ENCODE data around the gene ISLR.

Gene ISLR

GRCh38 chr15:74136540-74136813 is 37.0 kb upstream of the ISLR start:
- H3K27me3 ChIP-seq (ENCODE audit: insufficient read depth, low read depth, severe bottlenecking) = no peaks in the 10 kb centered on the region
- H3K9me3 ChIP-seq (ENCODE audit: severe bottlenecking) = peaks cover 14% of the 10 kb centered on the region
- no peaks in the 10 kb centered on the region for H3K36me3 ChIP-seq
- H3K27ac ChIP-seq = peak overlapping the region; percentile 98
- peak overlapping the region; percentile 31 for H3K4me3 ChIP-seq (ENCODE audit: low read depth, low read length)
- TF ChIP-seq, protein P1, sequence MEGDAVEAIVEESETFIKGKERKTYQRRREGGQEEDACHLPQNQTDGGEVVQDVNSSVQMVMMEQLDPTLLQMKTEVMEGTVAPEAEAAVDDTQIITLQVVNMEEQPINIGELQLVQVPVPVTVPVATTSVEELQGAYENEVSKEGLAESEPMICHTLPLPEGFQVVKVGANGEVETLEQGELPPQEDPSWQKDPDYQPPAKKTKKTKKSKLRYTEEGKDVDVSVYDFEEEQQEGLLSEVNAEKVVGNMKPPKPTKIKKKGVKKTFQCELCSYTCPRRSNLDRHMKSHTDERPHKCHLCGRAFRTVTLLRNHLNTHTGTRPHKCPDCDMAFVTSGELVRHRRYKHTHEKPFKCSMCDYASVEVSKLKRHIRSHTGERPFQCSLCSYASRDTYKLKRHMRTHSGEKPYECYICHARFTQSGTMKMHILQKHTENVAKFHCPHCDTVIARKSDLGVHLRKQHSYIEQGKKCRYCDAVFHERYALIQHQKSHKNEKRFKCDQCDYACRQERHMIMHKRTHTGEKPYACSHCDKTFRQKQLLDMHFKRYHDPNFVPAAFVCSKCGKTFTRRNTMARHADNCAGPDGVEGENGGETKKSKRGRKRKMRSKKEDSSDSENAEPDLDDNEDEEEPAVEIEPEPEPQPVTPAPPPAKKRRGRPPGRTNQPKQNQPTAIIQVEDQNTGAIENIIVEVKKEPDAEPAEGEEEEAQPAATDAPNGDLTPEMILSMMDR (IDR thresholded peaks at IDR 0.05; ENCODE audit: low read depth, low read length) = no peak
- no peak for DNase-seq

GRCh38 chr15:74136814-74137536 is 36.5 kb upstream of the ISLR start:
- Histone ChIP-seq H3K9me3 (ENCODE audit: severe bottlenecking) (peaks cover 14% of the 10 kb centered on the region), H3K27me3 (ENCODE audit: insufficient read depth, low read depth, severe bottlenecking) (no peaks in the 10 kb centered on the region), H3K36me3 (no peaks in the 10 kb centered on the region), H3K4me3 (ENCODE audit: low read depth, low read length) (peak overlapping the region; percentile 31), H3K27ac (peak overlapping the region; percentile 98)
- DNase-seq = no peak
- TF ChIP-seq, protein P1 (IDR thresholded peaks at IDR 0.05; ENCODE audit: low read depth, low read length) = no peak

DNA sequence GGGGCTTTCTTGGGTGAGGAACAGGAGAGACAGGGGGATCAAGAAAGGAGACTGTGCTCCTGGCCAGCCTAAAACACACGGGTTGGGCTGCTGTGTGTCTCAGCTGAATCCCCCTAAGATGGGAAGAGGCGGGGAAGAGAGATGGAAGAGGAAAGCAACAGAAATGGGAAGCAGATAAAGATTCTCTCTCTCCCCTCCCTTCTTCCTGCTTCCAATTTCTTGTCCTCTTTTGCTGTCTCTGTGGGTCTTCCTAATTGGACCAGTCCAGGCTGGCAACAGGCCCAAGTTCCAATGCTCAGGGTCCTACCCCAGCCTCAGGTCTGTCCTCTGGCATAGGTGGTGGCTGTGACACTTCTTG is 36.0 kb upstream of the ISLR start:
- no peak overlapping the region for H3K27ac ChIP-seq
- H3K9me3 ChIP-seq (ENCODE audit: severe bottlenecking) = peaks cover 14% of the 10 kb centered on the region
- DNase-seq = no peak
- H3K27me3 ChIP-seq (ENCODE audit: insufficient read depth, low read depth, severe bottlenecking) = no peaks in the 10 kb centered on the region
- H3K36me3 ChIP-seq = no peaks in the 10 kb centered on the region
- TF ChIP-seq, protein P1 (IDR thresholded peaks at IDR 0.05; ENCODE audit: low read depth, low read length) = no peak
- H3K4me3 ChIP-seq (ENCODE audit: low read depth, low read length) = no peak overlapping the region

DNA sequence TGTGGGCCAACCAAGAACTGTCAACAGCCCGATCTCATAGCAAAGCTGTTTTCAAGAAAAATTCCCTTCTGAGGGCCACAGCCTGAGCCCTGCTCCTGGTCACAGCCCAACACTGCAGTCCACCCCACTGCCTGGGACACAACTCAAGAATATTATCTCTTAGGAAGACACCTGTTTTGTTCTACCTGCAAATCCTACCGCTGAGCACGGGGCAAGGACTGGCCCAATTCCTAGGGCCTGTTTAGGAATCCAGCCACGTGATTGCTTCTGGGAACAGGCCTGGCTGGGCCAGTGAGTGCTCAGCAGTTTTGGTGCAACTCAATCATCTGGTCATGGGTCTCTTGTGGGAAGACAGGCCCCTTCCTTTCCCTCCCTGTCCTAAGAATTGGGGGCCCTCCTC is 34.9 kb upstream of the ISLR start:
- H3K27ac ChIP-seq = no peak overlapping the region
- H3K9me3 ChIP-seq (ENCODE audit: severe bottlenecking) = peaks cover 6% of the 10 kb centered on the region
- no peak for DNase-seq
- TF ChIP-seq, protein P1 (IDR thresholded peaks at IDR 0.05; ENCODE audit: low read depth, low read length) = no peak
- no peaks in the 10 kb centered on the region for H3K27me3 ChIP-seq (ENCODE audit: insufficient read depth, low read depth, severe bottlenecking)
- no peaks in the 10 kb centered on the region for H3K36me3 ChIP-seq
- H3K4me3 ChIP-seq (ENCODE audit: low read depth, low read length) = no peak overlapping the region

- TF ChIP-seq, protein P1 (IDR thresholded peaks at IDR 0.05; ENCODE audit: low read depth, low read length) = no peak
- H3K4me3 ChIP-seq (ENCODE audit: low read depth, low read length) = no peak overlapping the region
Observed at GRCh38 chr15:74141591-74141990, 31.9 kb upstream of the ISLR start.

DNA sequence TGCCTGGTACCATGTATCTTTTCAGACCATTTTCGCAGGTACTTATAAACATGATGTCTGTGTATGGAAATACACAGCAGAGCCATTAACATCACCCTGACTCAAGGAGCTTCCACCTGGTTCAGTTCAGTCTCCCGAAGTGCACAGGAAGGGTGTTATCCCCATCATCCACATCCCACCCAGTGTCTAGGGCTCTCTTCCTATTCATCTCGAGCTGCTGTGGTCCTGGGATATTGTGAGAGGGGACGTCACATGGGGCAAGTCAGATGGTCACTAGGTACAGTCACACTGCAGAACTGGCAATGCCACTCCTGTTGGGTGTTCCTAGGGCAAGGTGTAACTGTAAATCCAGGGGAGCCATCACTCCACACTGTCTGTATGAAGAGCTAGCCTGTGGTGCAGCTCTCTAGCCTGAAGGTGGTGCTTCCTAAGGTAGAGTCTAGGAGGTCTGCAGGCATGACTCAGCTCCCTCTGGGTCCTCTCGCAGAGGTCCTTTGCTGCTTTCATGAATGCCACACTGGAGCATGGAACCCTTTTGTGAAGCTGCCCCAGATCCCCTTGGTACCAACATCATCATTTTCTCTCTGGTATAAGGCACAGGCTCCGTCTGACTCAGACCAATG is 29.2 kb upstream of the ISLR start:
- Histone ChIP-seq H3K36me3 (no peaks in the 10 kb centered on the region), H3K27me3 (ENCODE audit: insufficient read depth, low read depth, severe bottlenecking) (no peaks in the 10 kb centered on the region), H3K27ac (no peak overlapping the region), H3K9me3 (ENCODE audit: severe bottlenecking) (peaks cover 8% of the 10 kb centered on the region), H3K4me3 (ENCODE audit: low read depth, low read length) (no peak overlapping the region)
- DNase-seq = peak; percentile 64
- TF ChIP-seq, protein P1 (IDR thresholded peaks at IDR 0.05; ENCODE audit: low read depth, low read length) = peak; percentile 67

More at GRCh38 chr15:74141591-74141990, 31.9 kb upstream of the ISLR start:
- no peak for DNase-seq
- Histone ChIP-seq H3K9me3 (ENCODE audit: severe bottlenecking) (peaks cover 1% of the 10 kb centered on the region), H3K36me3 (no peaks in the 10 kb centered on the region), H3K27ac (no peak overlapping the region), H3K27me3 (ENCODE audit: insufficient read depth, low read depth, severe bottlenecking) (no peaks in the 10 kb centered on the region)

All from WERI-Rb-1 (cell line).